ENCODE results near the gene SMARCD3. TPM values are rescaled to one million over a fixed set of nuclear protein-coding genes. Genes with fewer than 3 reads are reported as not detected.
A peak's percentile ranks its signal among the peaks of the same experiment; 100 is the strongest.

SMARCD3 gene
- 10 to 100 TPM; 23.6 to 45.1 (median 39.8) TPM for total RNA-seq

DNA sequence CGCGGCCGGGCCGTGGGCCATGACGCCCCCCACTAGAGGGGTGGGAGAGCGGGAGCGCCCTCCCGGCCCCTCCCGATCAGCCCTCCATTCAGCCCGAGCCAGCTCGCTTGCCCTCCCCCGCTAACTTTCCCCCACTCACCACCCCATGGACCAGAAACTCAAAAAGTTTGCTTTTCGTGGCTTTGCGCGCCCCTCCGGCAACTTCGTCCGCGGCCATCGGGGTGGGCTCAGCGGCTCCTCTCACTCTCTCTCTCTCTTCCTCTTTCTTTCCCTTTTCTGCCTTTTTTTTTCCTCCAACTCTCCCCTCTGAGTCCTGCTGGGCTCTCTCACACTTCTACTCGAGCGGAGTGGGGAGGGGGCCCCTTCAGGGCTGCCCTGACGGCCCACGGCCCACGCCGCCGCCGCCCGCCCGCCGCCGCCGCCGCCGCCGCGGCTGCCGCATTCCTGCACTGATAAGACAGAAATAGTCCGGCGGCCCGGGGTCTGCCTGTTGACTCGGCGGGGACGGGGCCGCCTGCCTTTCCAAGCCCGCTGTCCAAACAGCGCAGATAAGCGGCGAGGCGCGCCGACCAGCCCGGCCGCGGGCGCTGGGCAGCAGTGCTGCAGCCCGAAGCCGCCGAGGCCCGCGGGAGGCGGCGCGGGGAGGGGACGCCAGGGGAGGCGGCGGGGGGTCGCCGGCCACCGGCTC, at the start of gene SMARCD3:
Gene SMARCD3, minus strand, starts transcription at position 349 of the 688 bp plus-strand sequence. Its CDS starts 132 bp downstream, at position 217.
- peaks cover 12% of the 10 kb centered on the region for H3K27me3 ChIP-seq
- no peaks in the 10 kb centered on the region for H3K9me3 ChIP-seq
- H3K27ac ChIP-seq = peak within 1 kb of the TSS; percentile 55 to 96 (median 94)
- 0% methylated on average over 7 to 8 of the region's 71 CpGs for WGBS, 2 donors (ENCODE audit: low coverage in 1 of 2)
- H3K36me3 ChIP-seq = no peaks in the 10 kb centered on the region
- TF ChIP-seq POLR2AphosphoS5 (IDR thresholded peaks at IDR 0.05) (no peak), CTCF (IDR thresholded peaks at IDR 0.05) (no peak), POLR2A (IDR thresholded peaks at IDR 0.05) (no peak)
- H3K4me1 ChIP-seq = peaks cover 0 to 93% (median 60%) of the 10 kb centered on the region in 3 donors
- ATAC-seq = peak; percentile 40
- peak within 1 kb of the TSS; percentile 37 to 75 for H3K4me3 ChIP-seq

DNA sequence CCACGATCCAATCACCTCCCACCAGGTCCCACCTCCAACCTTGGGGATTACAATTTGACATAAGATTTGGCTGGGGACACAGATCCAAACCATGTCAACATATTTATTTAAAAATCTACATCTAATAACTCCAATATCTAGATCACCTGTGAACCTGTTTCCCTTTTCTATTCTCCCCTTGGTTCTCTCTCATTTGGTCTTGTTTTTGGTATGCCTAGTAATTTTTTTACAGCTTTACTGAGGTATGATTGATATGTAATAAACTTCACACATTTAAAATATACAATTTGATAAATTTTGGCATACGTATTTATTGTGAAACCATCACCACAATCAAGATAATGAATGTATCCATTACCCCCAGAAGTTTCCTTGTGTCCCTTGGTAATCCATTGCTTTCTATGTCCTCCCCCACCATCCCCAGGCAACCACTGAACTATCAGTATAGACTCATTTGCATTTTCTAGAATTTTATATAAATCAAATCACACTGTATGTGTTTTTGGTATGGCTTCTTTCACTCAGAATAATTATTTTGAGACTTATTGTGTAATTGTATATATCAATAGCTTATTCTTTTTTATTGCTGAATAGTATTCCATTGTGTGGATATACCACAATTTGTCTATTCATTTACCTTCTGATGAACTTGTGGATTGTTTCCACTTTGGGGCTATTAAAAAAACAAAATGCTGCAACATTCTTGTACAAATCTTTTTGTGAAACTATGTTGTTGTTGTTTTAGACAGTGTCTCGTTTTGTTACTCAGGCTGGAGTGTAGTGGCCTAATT, 47.9 kb upstream of the SMARCD3 start:
- Histone ChIP-seq H3K27me3 (peaks cover 13% of the 10 kb centered on the region), H3K9me3 (peaks cover 0 to 7% (median 0%) of the 10 kb centered on the region in 3 donors), H3K36me3 (no peaks in the 10 kb centered on the region), H3K4me1 (no peaks in the 10 kb centered on the region), H3K27ac (no peak overlapping the region), H3K4me3 (no peak overlapping the region)
- no peak for ATAC-seq
- TF ChIP-seq CTCF (IDR thresholded peaks at IDR 0.05) = no peak
- no peak for TF ChIP-seq POLR2A (IDR thresholded peaks at IDR 0.05)
- no peak for TF ChIP-seq POLR2AphosphoS5 (IDR thresholded peaks at IDR 0.05)
- no peak for TF ChIP-seq EP300 (IDR thresholded peaks at IDR 0.05)
- 19 to 23% methylated on average over 2 of the region's 3 CpGs for WGBS, 2 donors (ENCODE audit: low coverage in 1 of 2)

- Histone ChIP-seq H3K27me3 (peaks cover 7% of the 10 kb centered on the region), H3K4me3 (no peak overlapping the region), H3K9me3 (peaks cover 0 to 7% (median 0%) of the 10 kb centered on the region in 3 donors), H3K4me1 (no peaks in the 10 kb centered on the region), H3K27ac (no peak overlapping the region), H3K36me3 (no peaks in the 10 kb centered on the region)
- 63% methylated on average over 3 of the region's 3 CpGs; no CpG with 5 or more reads in 1 of the 2 donors for WGBS, 2 donors (ENCODE audit: low coverage in 1 of 2)
- ATAC-seq = no peak
- TF ChIP-seq CTCF (IDR thresholded peaks at IDR 0.05) (no peak), EP300 (IDR thresholded peaks at IDR 0.05) (no peak)
Measured at GRCh38 chr7:151292850-151293249, 44.4 kb upstream of the SMARCD3 start.

- Histone ChIP-seq H3K36me3 (no peaks in the 10 kb centered on the region), H3K4me1 (no peaks in the 10 kb centered on the region), H3K4me3 (no peak overlapping the region), H3K27me3 (peaks cover 7% of the 10 kb centered on the region), H3K9me3 (peaks cover 0 to 6% (median 0%) of the 10 kb centered on the region in 3 donors), H3K27ac (no peak overlapping the region)
- TF ChIP-seq POLR2AphosphoS5 (IDR thresholded peaks at IDR 0.05) = no peak
- TF ChIP-seq POLR2A (IDR thresholded peaks at IDR 0.05) = no peak
- no peak for TF ChIP-seq EP300 (IDR thresholded peaks at IDR 0.05)
- TF ChIP-seq CTCF (IDR thresholded peaks at IDR 0.05) = no peak
- ATAC-seq = no peak
- WGBS, 2 donors (ENCODE audit: low coverage in 1 of 2) = 60 to 63% methylated on average over 1 to 2 of the region's 2 CpGs
Measured at GRCh38 chr7:151291206-151291605, 42.7 kb upstream of the SMARCD3 start.

Data from gastroesophageal sphincter (tissue), 4 donors.